ENCODE results near the gene ANAPC4.

ANAPC4 gene

GRCh38 chr4:25424539-25425228, 47.6 kb downstream of the ANAPC4 start:
- H3K4me1 ChIP-seq (ENCODE audit: control insufficient read depth, insufficient read depth, low read length), result no peaks in the 10 kb centered on the region
- CTCF ChIA-PET, result interaction anchor here (1.8 kb wide), 1 partner anchor 16 kb away, joined by 5 read pairs; no protein-coding TSS in a partner anchor
- no peak overlapping the region for H3K4me3 ChIP-seq (ENCODE audit: low read depth, low read length)
- no peak for TF ChIP-seq ZNF202 (tag by site-specific recombination; IDR thresholded peaks at IDR 0.05; ENCODE audit: borderline replicate concordance)
- no peak for TF ChIP-seq KLF1 (tag by site-specific recombination; IDR thresholded peaks at IDR 0.05)
- TF ChIP-seq ZNF132 (tag by site-specific recombination; IDR thresholded peaks at IDR 0.05; ENCODE audit: borderline replicate concordance), result no peak
- TF ChIP-seq ZNF112 (tag by site-specific recombination; IDR thresholded peaks at IDR 0.05), result no peak
- no peak for TF ChIP-seq ZNF791 (tag by site-specific recombination; IDR thresholded peaks at IDR 0.05)
- TF ChIP-seq ZNF48 (tag by site-specific recombination; IDR thresholded peaks at IDR 0.05), result no peak
- no peak for TF ChIP-seq ZSCAN4 (tag by site-specific recombination; IDR thresholded peaks at IDR 0.05)
- no peak for TF ChIP-seq ZNF114 (tag by site-specific recombination; IDR thresholded peaks at IDR 0.05)
- no peak for TF ChIP-seq YY2 (tag by site-specific recombination; IDR thresholded peaks at IDR 0.05)
- TF ChIP-seq FEZF1 (tag by site-specific recombination; IDR thresholded peaks at IDR 0.05), result no peak
- TF ChIP-seq TRIM28 (IDR thresholded peaks at IDR 0.05; ENCODE audit: borderline replicate concordance, low read length), result no peak
- POLR2A ChIA-PET, result no interaction called here
- no peak overlapping the region for H3K27ac ChIP-seq (ENCODE audit: extremely low read depth, low read depth, low read length)
- no peaks in the 10 kb centered on the region for H3K9me3 ChIP-seq (ENCODE audit: control insufficient read depth, insufficient read depth, low read depth, low read length)
- peaks cover 0 to under 1% of the 10 kb centered on the region in 2 experiments; a peak in 1 of 3 replicates for H3K36me3 ChIP-seq (ENCODE audit: control insufficient read depth in 2 of 2, insufficient read depth in 1 of 2, low read length in 2 of 2)

- TF ChIP-seq GLI2 (tag by site-specific recombination; IDR thresholded peaks at IDR 0.05; ENCODE audit: borderline replicate concordance, low read depth) (no peak), ZNF280C (tag by site-specific recombination; IDR thresholded peaks at IDR 0.05) (no peak), ZNF16 (tag by site-specific recombination; IDR thresholded peaks at IDR 0.05; ENCODE audit: low read depth) (no peak), ZNF169 (tag by site-specific recombination; IDR thresholded peaks at IDR 0.05) (no peak)
- TF ChIP-seq, protein P1, sequence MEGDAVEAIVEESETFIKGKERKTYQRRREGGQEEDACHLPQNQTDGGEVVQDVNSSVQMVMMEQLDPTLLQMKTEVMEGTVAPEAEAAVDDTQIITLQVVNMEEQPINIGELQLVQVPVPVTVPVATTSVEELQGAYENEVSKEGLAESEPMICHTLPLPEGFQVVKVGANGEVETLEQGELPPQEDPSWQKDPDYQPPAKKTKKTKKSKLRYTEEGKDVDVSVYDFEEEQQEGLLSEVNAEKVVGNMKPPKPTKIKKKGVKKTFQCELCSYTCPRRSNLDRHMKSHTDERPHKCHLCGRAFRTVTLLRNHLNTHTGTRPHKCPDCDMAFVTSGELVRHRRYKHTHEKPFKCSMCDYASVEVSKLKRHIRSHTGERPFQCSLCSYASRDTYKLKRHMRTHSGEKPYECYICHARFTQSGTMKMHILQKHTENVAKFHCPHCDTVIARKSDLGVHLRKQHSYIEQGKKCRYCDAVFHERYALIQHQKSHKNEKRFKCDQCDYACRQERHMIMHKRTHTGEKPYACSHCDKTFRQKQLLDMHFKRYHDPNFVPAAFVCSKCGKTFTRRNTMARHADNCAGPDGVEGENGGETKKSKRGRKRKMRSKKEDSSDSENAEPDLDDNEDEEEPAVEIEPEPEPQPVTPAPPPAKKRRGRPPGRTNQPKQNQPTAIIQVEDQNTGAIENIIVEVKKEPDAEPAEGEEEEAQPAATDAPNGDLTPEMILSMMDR (tag by site-specific recombination; IDR thresholded peaks at IDR 0.05), result no peak
- Histone ChIP-seq H3K9me3 (ENCODE audit: control insufficient read depth, insufficient read depth, low read depth, low read length) (no peaks in the 10 kb centered on the region), H3K27ac (ENCODE audit: extremely low read depth, low read depth, low read length) (no peak overlapping the region), H3K36me3 (ENCODE audit: control insufficient read depth in 2 of 2, insufficient read depth in 1 of 2, low read length in 2 of 2) (no peaks in the 10 kb centered on the region), H3K4me1 (ENCODE audit: control insufficient read depth, insufficient read depth, low read length) (no peaks in the 10 kb centered on the region), H3K4me3 (ENCODE audit: low read depth, low read length) (no peak overlapping the region)
- ChIA-PET CTCF (interaction anchor here (0.6 to 1.8 kb wide), 2 partner anchors 15 to 246 kb away, joined by 5 read pairs; no protein-coding TSS in a partner anchor), POLR2A (no interaction called here)
Observed at GRCh38 chr4:25425361-25425760, 48.3 kb downstream of the ANAPC4 start.

GRCh38 chr4:25427871-25428270, 50.8 kb downstream of the ANAPC4 start:
- H3K36me3 ChIP-seq (ENCODE audit: control insufficient read depth in 2 of 2, insufficient read depth in 1 of 2, low read length in 2 of 2), result no peaks in the 10 kb centered on the region
- H3K4me1 ChIP-seq (ENCODE audit: control insufficient read depth, insufficient read depth, low read length), result no peaks in the 10 kb centered on the region
- no peaks in the 10 kb centered on the region for H3K9me3 ChIP-seq (ENCODE audit: control insufficient read depth, insufficient read depth, low read depth, low read length)
- TF ChIP-seq, protein P2, sequence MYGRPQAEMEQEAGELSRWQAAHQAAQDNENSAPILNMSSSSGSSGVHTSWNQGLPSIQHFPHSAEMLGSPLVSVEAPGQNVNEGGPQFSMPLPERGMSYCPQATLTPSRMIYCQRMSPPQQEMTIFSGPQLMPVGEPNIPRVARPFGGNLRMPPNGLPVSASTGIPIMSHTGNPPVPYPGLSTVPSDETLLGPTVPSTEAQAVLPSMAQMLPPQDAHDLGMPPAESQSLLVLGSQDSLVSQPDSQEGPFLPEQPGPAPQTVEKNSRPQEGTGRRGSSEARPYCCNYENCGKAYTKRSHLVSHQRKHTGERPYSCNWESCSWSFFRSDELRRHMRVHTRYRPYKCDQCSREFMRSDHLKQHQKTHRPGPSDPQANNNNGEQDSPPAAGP (tag by site-specific recombination; IDR thresholded peaks at IDR 0.05), result no peak
- no peak for TF ChIP-seq ZNF645 (tag by site-specific recombination; IDR thresholded peaks at IDR 0.05)
- H3K27ac ChIP-seq (ENCODE audit: extremely low read depth, low read depth, low read length), result no peak overlapping the region
- no peak overlapping the region for H3K4me3 ChIP-seq (ENCODE audit: low read depth, low read length)
- POLR2A ChIA-PET, result no interaction called here
- CTCF ChIA-PET, result no interaction called here
